Sigmoid colon (tissue), 7 donors: Measurements from ENCODE around the gene ITPR2. TPM values are rescaled to one million over a fixed set of nuclear protein-coding genes. Genes with fewer than 3 reads are reported as not detected.

Experiments used
- DNase-seq: peaks from one replicate; pipeline ENCODE4 v3.0.0-alpha.2; 2019
- H3K27ac ChIP-seq, 4 donors: fragments of 200-600 bp; sonication (generic); one replicate each; pipeline ENCODE4 v1.5.1; 2016 to 2019; ENCODE audit warnings: mild to moderate bottlenecking in 1 of 4
- H3K27me3 ChIP-seq, 3 donors: fragments of 200-600 bp; sonication (generic); one replicate each; pipeline ENCODE4 v1.5.1; 2019; ENCODE audit warnings: mild to moderate bottlenecking in 1 of 3
- H3K36me3 ChIP-seq, 4 donors: fragments of 200-600 bp; sonication (generic); one replicate each; pipeline ENCODE4 v1.5.1; 2016 to 2019
- H3K4me1 ChIP-seq, 4 donors: fragments of 200-600 bp; sonication (generic); one replicate each; pipeline ENCODE4 v1.5.1; 2017 to 2019
- H3K4me3 ChIP-seq, 4 donors: fragments of 200-600 bp; sonication (generic); one replicate each; pipeline ENCODE4 v1.5.1; 2017 to 2019; ENCODE audit warnings: mild to moderate bottlenecking in 2 of 4, moderate library complexity in 1 of 4
- H3K9me3 ChIP-seq, 4 donors: fragments of 200-600 bp in 3 of 4; sonication (generic) in 3 of 4; one replicate each; pipeline versions ENCODE4 v1.5.1 to v1.6.1; 2013 to 2019
- CTCF ChIP-seq, 4 experiments: fragments of 450-650 bp in 3 of 4; fragments of 200-600 bp in 1 of 4; IDR thresholded peaks; one replicate each; pipeline ENCODE4 v1.5.1; 2016 to 2019; ENCODE audit warnings: antibody characterized with exemption in 4 of 4, mild to moderate bottlenecking in 3 of 4, moderate library complexity in 2 of 4
- EP300 ChIP-seq, 4 donors: sonication (generic); formaldehyde crosslinking; IDR thresholded peaks; one replicate each; pipeline ENCODE4 v1.6.1; 2017; ENCODE audit warnings: antibody characterized with exemption in 4 of 4
- POLR2A ChIP-seq, 2 donors: fragments of 450-650 bp; IDR thresholded peaks; one replicate each; pipeline ENCODE4 v1.6.1; 2016; ENCODE audit warnings: antibody characterized with exemption in 2 of 2, mild to moderate bottlenecking in 2 of 2, moderate library complexity in 2 of 2
- POLR2AphosphoS5 ChIP-seq, 4 donors: sonication (generic); formaldehyde crosslinking; IDR thresholded peaks; one replicate each; pipeline ENCODE4 v1.6.1; 2017; ENCODE audit warnings: antibody characterized with exemption in 4 of 4
- WGBS, 2 donors: extraction: QIAGEN DNeasy Blood & Tissue Kit; methylation state at CpG; one replicate each; pipeline ENCODE4 v1.1.7; 2013; 5-methylcytosine and 5-hydroxymethylcytosine counted together
- intact Hi-C: fragments of 100-400 bp; cut with DNase I; formaldehyde crosslinking; loops from one replicate; pipeline ENCODE4 v1.15.1; 2023
- polyA plus RNA-seq, 3 donors: library from polyadenylated mRNA; stranded (reverse); fragments of 200-250 nt; gene quantifications; one replicate each; pipeline ENCODE4 v1.2.3, GENCODE V29; 2013
- total RNA-seq, 4 donors: library from RNA; depleted of rRNA; stranded (reverse); fragments of >200 nt; gene quantifications; one replicate each; pipeline ENCODE4 v1.1.0, GENCODE V29; 2016
- donor health status: healthy with polysubstance abuse.
- donor health status: Bipolar disorder and iron deficiency.
- donor health status: healthy.

Gene ITPR2
- total and polyA plus RNA-seq, 7 donors, result 1.4 to 78.1 (median 58.9) TPM

GRCh38 chr12:26334621-26335124 lies 498.3 kb downstream of the ITPR2 start:
- 85 to 91% methylated on average over 6 of the region's 6 CpGs for WGBS, 2 donors
- H3K4me3 ChIP-seq, result no peak overlapping the region
- H3K36me3 ChIP-seq, result peaks cover 0 to 29% (median 2%) of the 10 kb centered on the region in 4 donors
- intact Hi-C loops, result no loop called here
- no peaks in the 10 kb centered on the region for H3K4me1 ChIP-seq
- H3K27me3 ChIP-seq, result no peaks in the 10 kb centered on the region
- no peak overlapping the region for H3K27ac ChIP-seq
- H3K9me3 ChIP-seq, result no peaks in the 10 kb centered on the region
- no peak for DNase-seq
- TF ChIP-seq EP300 (IDR thresholded peaks at IDR 0.05), result peak in 1 of 4 donors; percentile 27
- TF ChIP-seq POLR2A (IDR thresholded peaks at IDR 0.05), result no peak
- peak in 2 of 4 donors; percentile 4 to 22 for TF ChIP-seq POLR2AphosphoS5 (IDR thresholded peaks at IDR 0.05)
- no peak for TF ChIP-seq CTCF (IDR thresholded peaks at IDR 0.05)

- Histone ChIP-seq H3K36me3 (peaks cover 0 to 13% (median 0%) of the 10 kb centered on the region in 4 donors), H3K9me3 (no peaks in the 10 kb centered on the region), H3K4me1 (no peaks in the 10 kb centered on the region), H3K4me3 (no peak overlapping the region), H3K27ac (no peak overlapping the region), H3K27me3 (no peaks in the 10 kb centered on the region)
- intact Hi-C loops, result no loop called here
- DNase-seq, result no peak
- TF ChIP-seq EP300 (IDR thresholded peaks at IDR 0.05) (no peak), POLR2A (IDR thresholded peaks at IDR 0.05) (no peak), CTCF (IDR thresholded peaks at IDR 0.05) (no peak), POLR2AphosphoS5 (IDR thresholded peaks at IDR 0.05) (no peak)
- WGBS, 2 donors, result 91 to 93% methylated on average over 4 of the region's 4 CpGs
Measured at GRCh38 chr12:26331960-26332359, 501.0 kb downstream of the ITPR2 start.

- no peaks in the 10 kb centered on the region for H3K4me1 ChIP-seq
- no peak overlapping the region for H3K27ac ChIP-seq
- 89 to 93% methylated on average over 3 of the region's 3 CpGs for WGBS, 2 donors
- no peak overlapping the region for H3K4me3 ChIP-seq
- no peak for DNase-seq
- H3K36me3 ChIP-seq, result peaks cover 0 to 9% (median 0%) of the 10 kb centered on the region in 4 donors
- no peaks in the 10 kb centered on the region for H3K9me3 ChIP-seq
- TF ChIP-seq POLR2A (IDR thresholded peaks at IDR 0.05) (no peak), EP300 (IDR thresholded peaks at IDR 0.05) (no peak), POLR2AphosphoS5 (IDR thresholded peaks at IDR 0.05) (no peak), CTCF (IDR thresholded peaks at IDR 0.05) (no peak)
- H3K27me3 ChIP-seq, result no peaks in the 10 kb centered on the region
- intact Hi-C loops, result no loop called here
Measured at GRCh38 chr12:26331136-26331535, 501.9 kb downstream of the ITPR2 start.

- H3K27ac ChIP-seq, result no peak overlapping the region
- no peaks in the 10 kb centered on the region for H3K27me3 ChIP-seq
- no peaks in the 10 kb centered on the region for H3K9me3 ChIP-seq
- no peaks in the 10 kb centered on the region for H3K36me3 ChIP-seq
- intact Hi-C loops, result no loop called here
- no peaks in the 10 kb centered on the region for H3K4me1 ChIP-seq
- TF ChIP-seq POLR2AphosphoS5 (IDR thresholded peaks at IDR 0.05), result no peak
- TF ChIP-seq CTCF (IDR thresholded peaks at IDR 0.05), result no peak
- no peak for TF ChIP-seq EP300 (IDR thresholded peaks at IDR 0.05)
- TF ChIP-seq POLR2A (IDR thresholded peaks at IDR 0.05), result no peak
- WGBS, 2 donors, result 52 to 72% methylated on average over 4 of the region's 4 CpGs
- no peak overlapping the region for H3K4me3 ChIP-seq
- DNase-seq, result no peak
Measured at GRCh38 chr12:26327975-26328644, 504.9 kb downstream of the ITPR2 start.
